HG03280 (cell line): ENCODE data around the gene UNC13B.
A peak's percentile ranks its signal among the peaks of the same experiment; 100 is the strongest.
"Not testable (repeated sequence)": the region's sequence is repeated elsewhere in the genome, so short reads cannot be mapped to it uniquely, and the experiment has no call there.

ENCODE experiments used
- ATAC-seq: cut with Tn5 transposase; IDR thresholded peaks from one replicate; pipeline ENCODE4 v1.9.1; 2021; ENCODE audit warnings: mild to moderate bottlenecking, moderate library complexity; ENCODE audit not compliant: unreplicated experiment

Gene UNC13B

DNA sequence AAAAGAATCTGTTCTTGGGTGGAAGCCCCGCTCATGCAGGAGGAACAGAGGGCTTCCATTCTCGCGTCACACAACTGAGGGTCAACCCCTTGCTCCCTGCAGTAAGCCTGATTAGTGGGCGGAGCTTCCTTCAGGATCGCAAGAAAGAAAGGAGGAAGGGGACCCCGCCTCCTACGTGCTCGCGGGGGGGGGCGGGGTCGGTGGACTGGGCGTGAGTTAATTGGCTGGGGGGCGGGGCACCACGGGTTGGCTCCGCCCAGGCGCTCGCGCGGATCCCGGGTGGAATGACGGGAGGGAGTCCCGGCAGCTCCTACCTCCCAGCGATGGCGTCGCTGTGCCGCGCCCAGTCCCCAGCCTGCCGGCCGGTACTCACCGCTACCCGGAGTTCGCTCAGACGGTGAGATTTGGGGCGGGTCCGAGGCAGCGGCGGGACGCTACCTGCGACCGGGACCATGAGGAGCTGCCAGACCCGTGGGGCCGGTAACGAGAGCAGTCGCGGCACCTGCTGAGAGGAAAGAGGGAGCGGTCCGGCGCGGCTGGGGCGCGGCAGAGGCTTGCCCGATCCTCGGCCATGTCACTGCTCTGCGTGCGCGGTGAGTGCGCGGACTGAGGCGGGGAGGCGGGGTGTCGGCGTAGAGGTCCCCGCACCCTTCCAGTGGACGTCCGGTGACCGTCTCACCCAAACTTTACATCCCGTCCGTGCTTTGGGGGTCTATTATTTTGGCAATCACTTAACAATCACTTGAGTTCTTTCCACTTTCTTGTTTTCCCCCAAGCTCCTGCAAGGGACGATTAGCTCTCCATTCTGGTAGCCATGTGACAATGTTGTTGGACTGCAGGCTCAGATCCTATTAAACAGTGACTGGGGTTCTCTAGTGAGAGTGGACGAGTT, at the start of gene UNC13B:
Gene UNC13B (plus strand): TSS at position 297 of the 892 bp plus-strand sequence. CDS start 275 bp downstream, at position 572.
- peak; percentile 69 for ATAC-seq

DNA sequence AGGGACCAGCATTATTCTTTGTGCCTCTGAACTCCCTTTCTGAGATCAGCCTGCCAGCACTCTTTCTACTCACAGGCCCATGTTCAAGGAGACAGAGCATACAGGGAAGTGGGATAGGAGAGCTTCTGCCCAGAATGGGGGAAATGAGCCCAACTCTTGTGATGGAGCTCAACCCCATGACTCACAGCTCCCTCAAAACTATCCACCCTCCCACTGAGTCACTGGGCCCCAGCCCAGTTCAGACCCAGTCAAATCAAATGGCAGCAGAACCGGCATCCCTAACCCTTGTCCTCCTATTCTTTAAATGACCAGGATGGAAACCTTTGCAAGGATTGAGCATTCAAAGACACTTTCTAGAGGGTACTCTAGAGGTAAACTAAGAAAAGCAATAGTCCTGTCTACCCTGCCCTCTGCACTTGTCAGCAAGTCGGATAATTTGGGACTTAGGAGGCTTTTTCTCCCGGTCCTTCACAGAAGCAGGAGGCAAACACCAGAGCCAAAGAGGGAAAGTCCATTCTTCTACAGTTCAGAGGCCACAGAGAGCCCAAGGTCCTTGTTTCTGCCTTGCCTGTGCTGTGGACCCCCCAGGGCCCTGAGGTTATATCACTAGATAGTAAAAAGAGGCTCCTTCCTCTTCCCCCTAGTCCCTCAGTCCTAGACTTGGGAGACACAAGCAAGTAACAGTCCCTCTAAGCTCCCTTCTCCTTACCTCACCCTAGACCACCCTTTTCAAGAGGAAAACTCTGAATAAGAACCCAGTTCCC, 49.4 kb upstream of the UNC13B start:
- no peak for ATAC-seq

- no peak for ATAC-seq
Observed at GRCh38 chr9:35114113-35114839, 47.5 kb upstream of the UNC13B start.

- no peak for ATAC-seq
Observed at GRCh38 chr9:35114840-35115628, 46.8 kb upstream of the UNC13B start.

DNA sequence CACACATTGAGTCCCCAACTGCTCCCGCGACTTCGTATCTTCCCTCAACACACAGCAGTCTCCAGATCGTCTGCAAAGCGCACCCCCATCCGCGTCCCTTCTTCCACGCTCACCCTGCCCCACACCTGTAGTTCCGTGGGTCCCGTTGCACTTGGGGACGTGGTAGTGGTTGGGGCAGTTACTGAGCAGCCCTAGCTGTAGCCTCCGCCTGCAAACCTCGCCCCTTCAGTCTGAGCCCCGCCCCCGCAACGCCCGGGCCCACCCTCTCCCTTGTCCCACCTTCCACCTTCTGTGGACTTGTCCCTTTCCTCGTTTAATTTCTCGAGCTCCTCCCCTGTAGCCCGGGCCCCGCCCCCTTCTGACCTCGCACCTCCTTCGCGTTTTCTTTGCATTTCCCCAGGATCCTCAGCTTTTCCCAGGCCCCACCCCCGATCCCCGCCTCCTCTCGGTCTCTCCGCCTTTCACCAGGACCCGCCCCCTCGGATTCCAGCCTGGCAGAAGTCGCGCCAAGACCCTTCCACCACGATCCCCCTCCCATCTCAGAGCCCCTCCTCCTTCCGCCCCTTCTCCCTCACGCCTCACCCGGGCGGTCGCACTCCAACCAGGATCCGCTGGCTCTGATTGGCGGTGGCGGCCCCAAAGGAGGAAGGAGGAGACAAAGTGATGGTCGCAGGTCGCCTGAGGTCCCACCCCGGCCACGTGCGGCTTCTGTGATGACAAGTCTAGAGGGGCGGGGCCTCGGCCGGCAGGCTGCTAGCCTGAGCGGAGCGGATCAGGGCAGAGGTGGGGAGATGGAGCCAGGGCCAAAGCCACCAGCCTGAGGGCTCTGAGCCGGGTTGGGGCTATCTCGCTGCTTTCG, 45.9 kb upstream of the UNC13B start, which contains the start of gene ATOSB:
Gene ATOSB (minus strand): TSS at position 183 of the 859 bp plus-strand sequence. CDS start 7,588 bp downstream, outside the sequence.
- ATAC-seq: peak; percentile 59

GRCh38 chr9:35116539-35116897, 45.3 kb upstream of the UNC13B start:
- no peak for ATAC-seq

DNA sequence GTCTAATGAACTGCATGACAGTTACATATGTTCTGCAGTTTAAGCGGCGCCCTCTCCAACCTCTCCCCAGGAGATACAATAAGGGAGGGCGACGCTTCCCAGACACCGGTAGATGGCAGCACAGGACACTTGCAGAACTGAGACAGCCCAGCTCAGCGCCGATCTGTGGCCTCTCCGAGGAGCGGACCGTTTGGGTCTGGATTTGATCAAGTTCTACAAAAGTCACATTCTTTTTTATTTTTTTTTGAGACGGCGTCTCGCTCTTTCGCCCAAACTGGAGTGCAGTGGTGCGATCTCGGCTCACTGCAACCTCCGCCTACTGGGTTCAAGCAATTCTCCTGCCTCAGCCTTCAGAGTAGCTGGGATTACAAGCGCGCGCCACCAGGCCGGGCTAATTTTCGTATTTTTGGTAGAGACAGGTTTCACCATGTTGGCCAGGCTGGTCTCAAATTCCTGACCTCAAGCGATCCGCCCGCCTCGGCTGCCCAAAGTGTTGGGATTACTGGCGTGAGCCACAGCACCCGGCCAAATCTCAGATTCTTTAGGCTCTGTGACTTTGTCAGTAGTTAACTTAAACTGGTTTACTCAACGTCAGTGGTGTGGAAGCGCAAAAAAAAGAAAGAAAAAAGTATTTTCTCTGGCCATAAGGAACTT, 44.8 kb upstream of the UNC13B start:
- ATAC-seq: peak; percentile 47

DNA sequence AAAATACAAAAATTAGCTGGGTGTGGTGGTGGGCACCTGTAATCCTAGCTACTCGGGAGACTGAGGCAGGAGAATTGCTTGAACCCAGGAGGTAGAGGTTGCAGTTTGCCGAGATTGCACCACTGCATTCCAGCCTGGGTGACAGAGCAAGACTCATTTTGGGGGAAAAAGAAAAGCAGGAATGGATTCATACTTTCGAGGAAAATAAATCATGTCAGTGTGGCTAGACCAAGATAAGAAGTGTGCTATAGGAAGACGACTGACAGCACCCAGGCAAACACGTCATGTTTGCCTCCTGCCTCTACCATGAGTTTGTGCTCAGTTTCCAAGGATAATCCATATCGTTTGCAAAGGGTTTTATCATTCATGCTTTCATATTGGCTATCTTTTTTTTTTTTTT, 26.9 kb upstream of the UNC13B start:
- ATAC-seq: no peak

DNA sequence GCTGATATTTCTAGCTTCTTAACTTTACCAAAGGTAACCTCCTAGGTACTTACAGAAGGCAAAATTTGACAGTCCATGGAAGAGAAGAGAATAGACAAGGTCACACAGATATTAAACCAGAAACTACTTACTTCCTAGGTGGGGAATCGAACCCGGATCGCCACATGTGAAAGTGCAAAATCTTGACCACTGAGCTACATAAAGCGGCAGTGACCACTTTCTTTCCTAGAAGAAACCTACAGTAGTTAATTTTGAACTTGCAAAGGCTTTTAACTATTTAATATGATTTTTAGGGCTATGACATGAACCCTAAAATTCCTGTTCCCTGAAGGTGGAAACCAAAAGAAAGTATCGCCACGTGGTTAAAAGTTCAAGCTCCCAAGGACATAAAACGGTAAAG, 25.8 kb upstream of the UNC13B start:
- no peak for ATAC-seq

DNA sequence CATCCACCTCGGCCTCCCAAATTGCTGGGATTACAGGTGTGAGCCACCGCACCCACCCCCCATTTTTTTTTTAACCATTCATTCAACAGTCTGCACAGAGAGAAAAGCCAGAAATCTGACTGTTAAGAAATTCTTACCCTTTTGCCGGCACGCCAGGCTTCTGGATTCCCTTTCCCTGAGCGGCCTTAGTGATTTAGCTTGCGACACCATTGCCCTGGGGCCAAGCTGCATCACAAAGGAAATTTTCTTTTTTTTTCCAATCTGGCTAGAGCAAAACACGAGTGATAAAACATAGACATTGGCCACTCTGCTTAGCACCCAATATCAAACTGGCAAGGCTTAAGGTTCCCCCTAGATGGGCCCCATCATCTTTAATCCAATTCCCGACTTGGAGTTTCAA, 24.9 kb upstream of the UNC13B start:
- ATAC-seq: no peak

- ATAC-seq: no peak
Observed at GRCh38 chr9:35140093-35140492, 21.7 kb upstream of the UNC13B start.

DNA sequence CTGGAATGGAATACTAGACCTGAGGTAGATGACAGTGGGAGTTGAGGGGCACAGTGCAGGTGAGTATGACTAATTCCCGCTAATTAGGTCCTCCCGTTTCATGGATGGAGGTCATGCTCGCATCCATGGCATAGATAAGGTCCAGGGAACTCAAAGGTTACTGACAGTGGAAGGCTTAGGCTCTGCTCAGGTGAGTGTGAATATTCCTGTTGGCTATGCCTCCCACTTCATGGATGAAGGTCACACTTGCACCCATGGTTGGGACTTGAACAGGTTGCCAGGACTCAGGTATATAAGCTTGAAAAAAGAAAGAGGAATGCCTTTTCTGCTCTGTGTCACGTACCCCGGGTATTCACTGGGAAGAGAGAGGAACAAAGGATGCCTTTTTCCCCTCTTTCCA, 19.8 kb upstream of the UNC13B start:
- no peak for ATAC-seq

- not testable (repeated sequence) for ATAC-seq
Observed at GRCh38 chr9:35147941-35148563, 13.8 kb upstream of the UNC13B start.

DNA sequence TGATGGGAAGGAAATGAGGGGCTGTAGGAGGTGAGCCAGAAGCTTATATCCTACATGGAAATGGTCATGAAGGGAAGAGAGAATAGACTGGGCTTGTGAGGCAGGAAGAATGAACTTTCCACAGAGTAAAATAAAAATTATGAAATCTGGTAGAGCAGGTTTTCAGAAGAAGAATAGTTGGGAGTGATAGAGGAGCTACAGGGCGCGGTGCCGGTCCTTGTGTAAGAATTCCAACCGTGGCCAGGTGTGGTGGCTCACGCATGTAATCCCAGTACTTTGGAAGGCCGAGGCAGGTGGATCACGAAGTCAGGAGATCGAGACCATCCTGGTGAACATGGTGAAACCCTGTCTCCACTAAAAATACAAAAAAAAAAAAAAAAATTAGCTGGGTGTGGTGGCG, 8.9 kb upstream of the UNC13B start:
- ATAC-seq: no peak

DNA sequence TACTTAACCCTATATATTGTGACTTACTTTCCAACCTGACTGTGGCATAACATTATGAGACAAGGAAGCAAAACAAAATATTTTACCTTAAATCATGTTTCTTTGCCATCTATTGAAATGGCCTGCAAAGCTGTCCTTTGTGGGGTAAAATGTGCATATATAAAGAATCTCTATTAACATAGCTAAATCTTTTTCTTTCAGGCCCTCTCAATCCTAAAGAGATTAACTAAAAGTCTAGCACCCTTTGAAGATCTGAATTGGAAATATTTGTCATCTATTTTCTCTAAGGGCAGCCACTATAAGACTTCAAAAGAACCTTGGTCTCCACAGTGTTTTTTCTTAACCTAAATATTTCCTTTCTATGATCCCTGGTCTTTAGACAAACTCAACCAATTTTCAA, 5.0 kb upstream of the UNC13B start:
- no peak for ATAC-seq

- ATAC-seq: not testable (repeated sequence)
Observed at GRCh38 chr9:35157836-35158235, 4.0 kb upstream of the UNC13B start.

- ATAC-seq: peak; percentile 37
Observed at GRCh38 chr9:35158501-35159280, 3.1 kb upstream of the UNC13B start.
